Measurements from ENCODE around the gene COG5. TPM values are rescaled to one million over a fixed set of nuclear protein-coding genes. Genes with fewer than 3 reads are reported as not detected.

The COG5 gene
- total RNA-seq, 2 experiments from 2014 or later, result 37.6 to 40.3 TPM

- TF ChIP-seq CTCF (IDR thresholded peaks at IDR 0.05), result no peak
- H3K9me3 Mint-ChIP-seq, result peaks cover 3% of the 10 kb centered on the region
- ATAC-seq (no peak), DNase-seq (no peak)
- no peak overlapping the region for H3K4me3 Mint-ChIP-seq
- H3K27me3 Mint-ChIP-seq, result no peaks in the 10 kb centered on the region
- peaks cover 14% of the 10 kb centered on the region for H3K4me1 Mint-ChIP-seq (ENCODE audit: low read depth)
- intact Hi-C loops (cut with micrococcal nuclease), result no loop called here
- CTCF ChIA-PET, result no interaction called here
- POLR2A ChIA-PET, result no interaction called here
- H3K36me3 Mint-ChIP-seq (ENCODE audit: low read depth), result peaks cover 8% of the 10 kb centered on the region
- no peak overlapping the region for H3K27ac Mint-ChIP-seq
Measured at GRCh38 chr7:107482571-107482970, 81.1 kb downstream of the COG5 start.

- POLR2A ChIA-PET, result no interaction called here
- TF ChIP-seq CTCF (IDR thresholded peaks at IDR 0.05), result no peak
- peaks cover 5% of the 10 kb centered on the region for H3K36me3 Mint-ChIP-seq (ENCODE audit: low read depth)
- H3K9me3 Mint-ChIP-seq, result no peaks in the 10 kb centered on the region
- no peaks in the 10 kb centered on the region for H3K27me3 Mint-ChIP-seq
- intact Hi-C loops (cut with micrococcal nuclease), result no loop called here
- H3K4me1 Mint-ChIP-seq (ENCODE audit: low read depth), result peaks cover 7% of the 10 kb centered on the region
- CTCF ChIA-PET, result no interaction called here
- H3K4me3 Mint-ChIP-seq, result no peak overlapping the region
- DNase-seq (no peak), ATAC-seq (no peak)
- H3K27ac Mint-ChIP-seq, result no peak overlapping the region
Measured at GRCh38 chr7:107480932-107481331, 82.8 kb downstream of the COG5 start.

GRCh38 chr7:107479303-107479702 is 84.4 kb downstream of the COG5 start:
- Mint-ChIP-seq H3K4me3 (no peak overlapping the region), H3K9me3 (no peaks in the 10 kb centered on the region), H3K36me3 (ENCODE audit: low read depth) (no peaks in the 10 kb centered on the region), H3K4me1 (ENCODE audit: low read depth) (no peaks in the 10 kb centered on the region), H3K27me3 (no peaks in the 10 kb centered on the region), H3K27ac (no peak overlapping the region)
- POLR2A ChIA-PET, result no interaction called here
- no peak for TF ChIP-seq CTCF (IDR thresholded peaks at IDR 0.05)
- CTCF ChIA-PET, result interaction anchor here (1.4 kb wide), 1 partner anchor 16 kb away, joined by 3 read pairs; no protein-coding TSS in a partner anchor
- intact Hi-C loops (cut with micrococcal nuclease), result no loop called here
- DNase-seq (no peak), ATAC-seq (no peak)

- intact Hi-C loops (cut with micrococcal nuclease), result no loop called here
- ATAC-seq, result no peak
- H3K4me1 Mint-ChIP-seq (ENCODE audit: low read depth), result no peaks in the 10 kb centered on the region
- H3K27me3 Mint-ChIP-seq, result no peaks in the 10 kb centered on the region
- TF ChIP-seq CTCF (IDR thresholded peaks at IDR 0.05), result no peak
- no peak for DNase-seq
- ChIA-PET POLR2A (no interaction called here), CTCF (interaction anchor here (0.9 kb wide), 1 partner anchor 251 kb away, joined by 3 read pairs; no protein-coding TSS in a partner anchor)
- no peak overlapping the region for H3K27ac Mint-ChIP-seq
- no peaks in the 10 kb centered on the region for H3K9me3 Mint-ChIP-seq
- H3K4me3 Mint-ChIP-seq, result no peak overlapping the region
- no peaks in the 10 kb centered on the region for H3K36me3 Mint-ChIP-seq (ENCODE audit: low read depth)
Measured at GRCh38 chr7:107474104-107474521, 89.6 kb downstream of the COG5 start.

- Mint-ChIP-seq H3K9me3 (no peaks in the 10 kb centered on the region), H3K36me3 (ENCODE audit: low read depth) (peaks cover 2% of the 10 kb centered on the region), H3K27me3 (no peaks in the 10 kb centered on the region), H3K4me3 (no peak overlapping the region), H3K27ac (no peak overlapping the region), H3K4me1 (ENCODE audit: low read depth) (no peaks in the 10 kb centered on the region)
- ChIA-PET CTCF (interaction anchor here (0.9 to 1.0 kb wide), 2 partner anchors 8 to 22 kb away, joined by 3 to 4 read pairs; no protein-coding TSS in a partner anchor), POLR2A (interaction anchor here (0.7 kb wide), 1 partner anchor 276 kb away, joined by 3 read pairs; no protein-coding TSS in a partner anchor)
- DNase-seq (no peak), ATAC-seq (no peak)
- TF ChIP-seq CTCF (IDR thresholded peaks at IDR 0.05), result no peak
- intact Hi-C loops (cut with micrococcal nuclease), result no loop called here
Measured at GRCh38 chr7:107472116-107472515, 91.6 kb downstream of the COG5 start.
